CD14-positive monocyte (primary cell): ENCODE measurements around the gene TRPC6. TPM values are rescaled to one million over a fixed set of nuclear protein-coding genes. Genes with fewer than 3 reads are reported as not detected.

Source experiments
- DNase-seq, 3 donors: peaks; one replicate each; pipeline ENCODE4 v3.0.0-alpha.2; 2011 to 2022
- H2AFZ ChIP-seq: 2 replicates; pipeline ENCODE4 v1.6.0; 2012; ENCODE audit warnings: mild to moderate bottlenecking, low read depth, low read length, inconsistent platforms; ENCODE audit not compliant: insufficient read depth, poor library complexity, severe bottlenecking
- H3K27ac ChIP-seq, 2 donors: 1 replicate in 1 of 2; 2 replicates in 1 of 2; pipeline ENCODE4 v1.5.1; 2012 to 2013; ENCODE audit warnings: low read length in 2 of 2, control low read depth in 1 of 2, inconsistent platforms in 1 of 2, low read depth in 1 of 2, mild to moderate bottlenecking in 1 of 2
- H3K27me3 ChIP-seq, 2 donors: one replicate each; pipeline versions ENCODE4 v1.6.0 to v1.6.1; 2011 to 2013; ENCODE audit warnings: low read length in 2 of 2; ENCODE audit not compliant: control insufficient read depth in 2 of 2, insufficient read depth in 2 of 2
- H3K36me3 ChIP-seq, 2 donors: replicated peaks in 1 of 2; 1 replicate in 1 of 2; 2 replicates in 1 of 2; pipeline versions ENCODE4 v1.5.1 to v1.6.1; 2012 to 2013; ENCODE audit warnings: low read length in 2 of 2, control low read depth in 1 of 2, inconsistent platforms in 1 of 2, mild to moderate bottlenecking in 1 of 2; ENCODE audit not compliant: insufficient read depth in 2 of 2, control insufficient read depth in 1 of 2
- H3K4me1 ChIP-seq, 2 donors: 1 replicate in 1 of 2; 2 replicates in 1 of 2; pipeline versions ENCODE4 v1.5.1 to v1.6.1; 2012 to 2013; ENCODE audit warnings: low read length in 2 of 2, control low read depth in 1 of 2, inconsistent platforms in 1 of 2, mild to moderate bottlenecking in 1 of 2, moderate library complexity in 1 of 2; ENCODE audit not compliant: insufficient read depth in 2 of 2, control insufficient read depth in 1 of 2
- H3K4me2 ChIP-seq: replicated peaks from 2 replicates; pipeline ENCODE3; 2012; ENCODE audit warnings: low read length, moderate library complexity, mild to moderate bottlenecking; ENCODE audit not compliant: poor library complexity, severe bottlenecking; ENCODE audit errors: extremely low read depth
- H3K4me3 ChIP-seq, 3 experiments: fragments of 200-600 bp in 1 of 3; sonication (generic) in 1 of 3; replicated peaks in 1 of 3; 1 replicate in 2 of 3; 2 replicates in 1 of 3; pipeline ENCODE4 v1.5.1; 2011 to 2013; ENCODE audit warnings: low read length in 3 of 3, mild to moderate bottlenecking in 3 of 3, control low read depth in 2 of 3, low read depth in 2 of 3, inconsistent platforms in 1 of 3, moderate library complexity in 1 of 3
- H3K79me2 ChIP-seq: 2 replicates; pipeline ENCODE4 v1.6.0; 2012; ENCODE audit warnings: mild to moderate bottlenecking, control low read depth, inconsistent platforms, low read length, moderate library complexity; ENCODE audit not compliant: insufficient read depth
- H3K9ac ChIP-seq: 2 replicates; pipeline ENCODE4 v1.6.0; 2017; ENCODE audit warnings: low read length, mild to moderate bottlenecking; ENCODE audit not compliant: insufficient read depth, poor library complexity, severe bottlenecking
- H3K9me3 ChIP-seq, 2 donors: replicated peaks in 1 of 2; 1 replicate in 1 of 2; 2 replicates in 1 of 2; pipeline versions ENCODE4 v1.5.1 to v1.6.1; 2012 to 2013; ENCODE audit warnings: low read length in 2 of 2, control low read depth in 1 of 2; ENCODE audit not compliant: control insufficient read depth in 1 of 2, insufficient read depth in 1 of 2
- H4K20me1 ChIP-seq: 2 replicates; pipeline ENCODE4 v1.6.0; 2012; ENCODE audit warnings: mild to moderate bottlenecking, low read length, control low read depth, moderate library complexity; ENCODE audit not compliant: insufficient read depth
- H3K27ac Mint-ChIP-seq, 7 donors: one replicate each; pipeline ENCODE4 v1.8.0; 2020; ENCODE audit warnings: mild to moderate bottlenecking in 7 of 7, mixed read lengths in 7 of 7, moderate library complexity in 6 of 7, inconsistent platforms in 2 of 7
- H3K27me3 Mint-ChIP-seq, 3 donors: one replicate each; pipeline ENCODE4 v1.8.0; 2021 to 2022; ENCODE audit warnings: low read depth in 3 of 3, mild to moderate bottlenecking in 3 of 3, mixed read lengths in 3 of 3, moderate library complexity in 3 of 3, inconsistent platforms in 1 of 3
- H3K36me3 Mint-ChIP-seq, 2 donors: one replicate each; pipeline ENCODE4 v1.8.0; 2020; ENCODE audit warnings: mixed read lengths in 2 of 2, inconsistent platforms in 1 of 2, mild to moderate bottlenecking in 1 of 2
- H3K4me1 Mint-ChIP-seq: one replicate; pipeline ENCODE4 v1.8.0; 2020; ENCODE audit warnings: mild to moderate bottlenecking, mixed read lengths
- H3K4me3 Mint-ChIP-seq, 2 donors: one replicate each; pipeline ENCODE4 v1.8.0; 2020; ENCODE audit warnings: mild to moderate bottlenecking in 2 of 2, mixed read lengths in 2 of 2, moderate library complexity in 1 of 2
- H3K9me3 Mint-ChIP-seq, 7 donors: one replicate each; pipeline ENCODE4 v1.8.0; 2020 to 2022; ENCODE audit warnings: mixed read lengths in 7 of 7, mild to moderate bottlenecking in 6 of 7, moderate library complexity in 6 of 7, inconsistent platforms in 2 of 7
- WGBS: methylation state at CpG from one replicate; pipeline ENCODE4 v1.1.5; 2013; ENCODE audit warnings: missing lambda C conversion rate; ENCODE audit not compliant: insufficient coverage; 5-methylcytosine and 5-hydroxymethylcytosine counted together
- intact Hi-C, 2 donors: fragments of 100-400 bp; cut with micrococcal nuclease; formaldehyde crosslinking; loops; one replicate each; pipeline versions ENCODE4 v1.15.0 to v1.15.1; 2023
- polyA plus RNA-seq, 3 donors: library from polyadenylated mRNA; depleted of rRNA in 1 of 3; unstranded in 2 of 3; stranded (reverse) in 1 of 3; fragments of 300-500 nt in 2 of 3; fragments of >200 nt in 1 of 3; fragmentation: Illumina TruSeq in 2 of 3; gene quantifications; 1 replicate in 2 of 3; 2 replicates in 1 of 3; pipeline ENCODE4 v1.2.3, GENCODE V29; 2012 to 2021
- TF ChIP-seq, protein P1 (sequence below): fragments of 200-600 bp; IDR thresholded peaks from one replicate; pipeline ENCODE4 v1.8.0; 2022; ENCODE audit warnings: antibody characterized with exemption, mild to moderate bottlenecking

The TRPC6 gene
- polyA plus RNA-seq, 3 donors = 0.01 TPM; not detected in 2

- H3K27me3 Mint-ChIP-seq = peaks cover 0 to 3% (median 0%) of the 10 kb centered on the region in 3 donors
- TF ChIP-seq, protein P1, sequence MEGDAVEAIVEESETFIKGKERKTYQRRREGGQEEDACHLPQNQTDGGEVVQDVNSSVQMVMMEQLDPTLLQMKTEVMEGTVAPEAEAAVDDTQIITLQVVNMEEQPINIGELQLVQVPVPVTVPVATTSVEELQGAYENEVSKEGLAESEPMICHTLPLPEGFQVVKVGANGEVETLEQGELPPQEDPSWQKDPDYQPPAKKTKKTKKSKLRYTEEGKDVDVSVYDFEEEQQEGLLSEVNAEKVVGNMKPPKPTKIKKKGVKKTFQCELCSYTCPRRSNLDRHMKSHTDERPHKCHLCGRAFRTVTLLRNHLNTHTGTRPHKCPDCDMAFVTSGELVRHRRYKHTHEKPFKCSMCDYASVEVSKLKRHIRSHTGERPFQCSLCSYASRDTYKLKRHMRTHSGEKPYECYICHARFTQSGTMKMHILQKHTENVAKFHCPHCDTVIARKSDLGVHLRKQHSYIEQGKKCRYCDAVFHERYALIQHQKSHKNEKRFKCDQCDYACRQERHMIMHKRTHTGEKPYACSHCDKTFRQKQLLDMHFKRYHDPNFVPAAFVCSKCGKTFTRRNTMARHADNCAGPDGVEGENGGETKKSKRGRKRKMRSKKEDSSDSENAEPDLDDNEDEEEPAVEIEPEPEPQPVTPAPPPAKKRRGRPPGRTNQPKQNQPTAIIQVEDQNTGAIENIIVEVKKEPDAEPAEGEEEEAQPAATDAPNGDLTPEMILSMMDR = no peak
- H3K4me1 ChIP-seq = no peaks in the 10 kb centered on the region
- H3K79me2 ChIP-seq = no peaks in the 10 kb centered on the region
- no peaks in the 10 kb centered on the region for H3K36me3 ChIP-seq
- no peak overlapping the region for H3K9ac ChIP-seq
- no peak overlapping the region for H2AFZ ChIP-seq
- no peak overlapping the region for H3K27ac Mint-ChIP-seq
- no peak overlapping the region for H3K4me3 Mint-ChIP-seq
- H3K4me2 ChIP-seq = no peak overlapping the region
- H3K4me3 ChIP-seq = no peak overlapping the region
- intact Hi-C loops = no loop called here
- H3K9me3 Mint-ChIP-seq = peaks cover 0 to 6% (median 0%) of the 10 kb centered on the region in 7 donors
- no peak for DNase-seq
- H3K27me3 ChIP-seq = no peaks in the 10 kb centered on the region
- no peaks in the 10 kb centered on the region for H4K20me1 ChIP-seq
- H3K9me3 ChIP-seq = no peaks in the 10 kb centered on the region
- no peak overlapping the region for H3K27ac ChIP-seq
- no peaks in the 10 kb centered on the region for H3K4me1 Mint-ChIP-seq
- 89% methylated on average over 1 of the region's 1 CpG for WGBS
- H3K36me3 Mint-ChIP-seq = no peaks in the 10 kb centered on the region
These were observed 28.7 kb upstream of the TRPC6 start for GRCh38 chr11:101612481-101612880.

DNA sequence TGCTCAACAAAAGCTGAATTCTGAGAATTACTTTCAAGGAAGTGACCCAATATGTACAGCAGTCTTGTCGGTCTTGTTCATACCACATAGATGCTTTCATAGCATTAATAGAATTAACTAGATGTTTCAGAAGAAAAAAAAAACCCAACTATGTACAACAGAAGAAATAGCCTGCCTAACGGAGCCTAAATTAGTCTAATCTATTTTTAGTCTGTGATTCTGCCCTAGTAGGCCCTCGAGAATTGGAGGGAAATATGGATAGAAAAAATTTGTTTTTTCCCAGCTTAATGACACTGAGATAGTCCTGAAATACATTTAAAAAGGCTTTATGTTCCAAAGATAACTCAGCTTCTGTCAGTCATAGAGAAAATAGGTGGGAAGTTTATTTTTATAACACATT is 17.1 kb upstream of the TRPC6 start:
- H3K27ac Mint-ChIP-seq = no peak overlapping the region
- TF ChIP-seq, protein P1 = no peak
- H3K4me1 Mint-ChIP-seq = no peaks in the 10 kb centered on the region
- intact Hi-C loops = no loop called here
- H3K9me3 ChIP-seq = no peaks in the 10 kb centered on the region
- no peak overlapping the region for H3K4me3 ChIP-seq
- H3K4me3 Mint-ChIP-seq = no peak overlapping the region
- H3K27me3 Mint-ChIP-seq = peaks cover 0 to 2% (median 0%) of the 10 kb centered on the region in 3 donors
- no peak overlapping the region for H3K27ac ChIP-seq
- no peaks in the 10 kb centered on the region for H3K36me3 Mint-ChIP-seq
- no peak overlapping the region for H2AFZ ChIP-seq
- no peaks in the 10 kb centered on the region for H3K79me2 ChIP-seq
- H4K20me1 ChIP-seq = no peaks in the 10 kb centered on the region
- peaks cover 0 to 4% (median 0%) of the 10 kb centered on the region in 7 donors for H3K9me3 Mint-ChIP-seq
- WGBS = no CpG with 5 or more reads among the region's 3 CpGs
- H3K27me3 ChIP-seq = no peaks in the 10 kb centered on the region
- H3K9ac ChIP-seq = no peak overlapping the region
- H3K4me1 ChIP-seq = no peaks in the 10 kb centered on the region
- no peak for DNase-seq
- H3K36me3 ChIP-seq = no peaks in the 10 kb centered on the region
- no peak overlapping the region for H3K4me2 ChIP-seq
